Effector memory CD8-positive, alpha-beta T cell (primary cell): ENCODE measurements around the gene PTCH2.
"Not testable (repeated sequence)": the region's sequence is repeated elsewhere in the genome, so short reads cannot be mapped to it uniquely, and the experiment has no call there.

Experiments used
- ATAC-seq: fragments of 150-1000 bp; cut with Tn5 transposase; replicated peaks from 2 replicates; pipeline ENCODE4 v1.10.0; 2021; ENCODE audit warnings: mild to moderate bottlenecking, moderate library complexity
- DNase-seq, 3 experiments: peaks; one replicate each; pipeline ENCODE4 v3.0.0; 2021
- H3K27ac Mint-ChIP-seq, 2 donors: one replicate each; pipeline ENCODE4 v1.8.0; 2022; ENCODE audit warnings: mild to moderate bottlenecking in 2 of 2, mixed read lengths in 2 of 2, moderate library complexity in 2 of 2
- H3K27me3 Mint-ChIP-seq, 2 donors: one replicate each; pipeline ENCODE4 v1.8.0; 2022; ENCODE audit warnings: mixed read lengths in 2 of 2
- H3K36me3 Mint-ChIP-seq: one replicate; pipeline ENCODE4 v1.8.0; 2022; ENCODE audit warnings: mild to moderate bottlenecking, moderate library complexity, mixed read lengths; ENCODE audit not compliant: insufficient read depth
- H3K4me1 Mint-ChIP-seq, 2 donors: one replicate each; pipeline ENCODE4 v1.8.0; 2022; ENCODE audit warnings: low read depth in 2 of 2, mixed read lengths in 2 of 2
- H3K4me3 Mint-ChIP-seq, 2 donors: one replicate each; pipeline ENCODE4 v1.8.0; 2022; ENCODE audit warnings: mild to moderate bottlenecking in 2 of 2, mixed read lengths in 2 of 2, moderate library complexity in 2 of 2
- H3K9me3 Mint-ChIP-seq, 2 donors: one replicate each; pipeline ENCODE4 v1.8.0; 2022; ENCODE audit warnings: mixed read lengths in 2 of 2

The PTCH2 gene

GRCh38 chr1:44855742-44856141 lies 12.7 kb upstream of the PTCH2 start:
- DNase-seq, result no peak
- Mint-ChIP-seq H3K36me3 (peaks cover 8% of the 10 kb centered on the region), H3K27me3 (no peaks in the 10 kb centered on the region), H3K4me3 (no peak overlapping the region), H3K9me3 (no peaks in the 10 kb centered on the region), H3K27ac (no peak overlapping the region), H3K4me1 (no peaks in the 10 kb centered on the region)
- no peak for ATAC-seq

- H3K9me3 Mint-ChIP-seq, result no peaks in the 10 kb centered on the region
- no peak for DNase-seq
- H3K4me1 Mint-ChIP-seq, result no peaks in the 10 kb centered on the region
- H3K27ac Mint-ChIP-seq, result peak overlapping the region in 1 of 2 donors; percentile 38
- no peaks in the 10 kb centered on the region for H3K27me3 Mint-ChIP-seq
- peaks cover 8% of the 10 kb centered on the region for H3K36me3 Mint-ChIP-seq
- ATAC-seq, result no peak
- no peak overlapping the region for H3K4me3 Mint-ChIP-seq
Observed at GRCh38 chr1:44854970-44855369, 11.9 kb upstream of the PTCH2 start.

DNA sequence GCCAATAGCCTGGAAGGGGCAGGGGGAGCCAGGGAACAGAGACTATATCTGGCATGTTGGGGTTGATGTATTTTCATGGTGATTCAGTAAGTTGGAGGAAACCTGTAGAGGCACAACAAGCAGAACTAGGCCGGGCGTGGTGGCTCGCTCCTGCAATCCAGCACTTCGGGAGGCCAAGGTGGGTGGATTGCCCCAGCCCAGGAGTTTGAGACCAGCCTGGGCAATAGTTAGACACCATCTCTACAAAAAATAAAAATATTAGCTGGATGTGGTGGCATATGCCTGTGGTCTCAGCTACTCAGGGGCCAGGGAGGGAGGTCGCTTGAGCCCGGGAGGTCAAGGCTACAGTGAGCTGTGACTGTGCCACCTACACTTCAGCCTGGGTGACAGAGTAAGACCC lies 10.1 kb upstream of the PTCH2 start:
- Mint-ChIP-seq H3K4me1 (no peaks in the 10 kb centered on the region), H3K27ac (no peak overlapping the region), H3K9me3 (no peaks in the 10 kb centered on the region), H3K36me3 (peaks cover 8% of the 10 kb centered on the region), H3K4me3 (no peak overlapping the region), H3K27me3 (no peaks in the 10 kb centered on the region)
- no peak for DNase-seq
- no peak for ATAC-seq

DNA sequence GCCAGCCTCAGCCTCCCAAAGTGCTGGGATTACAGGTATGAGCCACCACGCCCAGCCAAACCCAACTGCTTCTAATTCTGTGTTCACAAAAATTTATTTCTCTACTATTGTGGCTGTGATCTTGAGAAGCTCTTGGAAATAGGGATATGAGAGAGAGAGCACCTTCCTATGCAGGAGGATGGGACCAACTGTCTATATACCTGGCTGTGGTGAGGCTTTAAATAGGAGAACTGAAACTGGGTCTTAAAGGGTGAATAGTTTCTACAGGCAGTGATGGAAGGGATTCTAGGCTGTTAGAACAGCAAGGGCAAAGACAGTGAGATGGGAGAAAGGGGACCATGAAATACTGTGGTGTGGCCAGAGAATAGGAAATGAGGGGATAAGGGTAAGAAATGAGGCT lies 8.3 kb upstream of the PTCH2 start:
- no peak overlapping the region for H3K4me3 Mint-ChIP-seq
- H3K4me1 Mint-ChIP-seq, result no peaks in the 10 kb centered on the region
- H3K9me3 Mint-ChIP-seq, result no peaks in the 10 kb centered on the region
- peaks cover 8% of the 10 kb centered on the region for H3K36me3 Mint-ChIP-seq
- DNase-seq (no peak), ATAC-seq (no peak)
- H3K27ac Mint-ChIP-seq, result no peak overlapping the region
- H3K27me3 Mint-ChIP-seq, result no peaks in the 10 kb centered on the region

DNA sequence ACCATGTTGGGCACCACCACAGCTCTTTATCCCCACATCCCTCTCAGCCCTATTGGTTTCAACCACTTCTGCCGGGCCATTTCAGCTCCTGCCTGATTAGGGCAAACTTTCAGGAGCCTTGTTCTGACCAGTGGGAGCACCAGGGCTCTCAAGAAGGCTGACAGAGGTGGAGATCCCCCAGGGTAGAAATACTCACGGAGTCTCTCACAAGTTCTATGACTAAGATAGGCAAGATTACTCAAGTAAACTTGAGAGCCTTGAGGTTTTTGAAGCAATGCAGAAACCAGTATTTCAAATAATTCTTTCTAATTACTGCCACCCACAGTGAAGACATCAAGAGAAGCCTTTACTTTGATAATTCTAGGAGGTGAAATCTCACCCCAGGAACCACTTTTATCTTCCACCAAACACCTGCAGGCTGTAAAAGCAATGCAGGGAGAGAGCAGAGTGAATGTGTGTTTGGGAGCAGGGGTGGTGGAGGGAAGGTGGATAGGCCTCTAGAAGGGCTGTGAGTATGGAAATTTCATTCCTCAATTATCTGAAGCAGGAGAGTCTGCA lies 6.6 kb upstream of the PTCH2 start:
- Mint-ChIP-seq H3K27me3 (no peaks in the 10 kb centered on the region), H3K9me3 (no peaks in the 10 kb centered on the region), H3K4me3 (no peak overlapping the region), H3K4me1 (no peaks in the 10 kb centered on the region), H3K27ac (peak overlapping the region; percentile 19 to 78), H3K36me3 (peaks cover under 1% of the 10 kb centered on the region)
- no peak for ATAC-seq
- no peak for DNase-seq

DNA sequence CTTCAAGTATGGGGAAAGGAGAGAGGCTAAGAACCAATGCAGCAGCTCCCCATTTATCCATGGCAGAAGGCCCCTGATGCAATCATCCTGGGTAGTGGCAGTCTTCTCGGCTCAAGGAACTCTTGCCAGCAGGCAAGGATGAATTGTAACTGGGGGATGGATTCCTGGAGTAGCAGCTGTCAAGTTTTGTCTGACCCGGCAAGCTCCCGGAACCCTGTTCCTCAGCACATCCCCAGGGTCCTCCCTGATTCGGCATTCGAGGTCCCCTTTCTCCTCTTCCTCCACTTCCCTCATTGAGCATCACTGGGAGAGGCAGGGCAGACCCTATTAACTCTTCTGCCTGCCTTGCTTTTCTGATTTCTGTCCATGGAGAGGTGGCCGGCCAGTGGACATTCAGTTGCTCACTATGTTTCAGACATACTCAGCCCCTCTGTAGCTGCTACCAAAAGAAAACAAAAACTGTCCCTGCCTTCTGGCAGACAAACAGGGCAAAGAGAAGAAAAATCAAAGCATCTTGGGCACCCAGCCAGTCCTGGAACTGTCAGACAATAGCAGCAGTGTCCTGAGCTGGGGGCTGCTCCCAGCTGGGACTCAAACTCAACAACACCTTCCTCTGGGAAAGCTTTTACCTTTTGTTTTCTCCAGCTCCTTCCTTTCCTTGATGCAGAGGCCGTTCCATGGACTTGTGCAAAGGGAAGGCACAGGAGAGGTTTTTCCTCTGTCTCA lies 5.6 kb upstream of the PTCH2 start:
- no peak for DNase-seq

DNA sequence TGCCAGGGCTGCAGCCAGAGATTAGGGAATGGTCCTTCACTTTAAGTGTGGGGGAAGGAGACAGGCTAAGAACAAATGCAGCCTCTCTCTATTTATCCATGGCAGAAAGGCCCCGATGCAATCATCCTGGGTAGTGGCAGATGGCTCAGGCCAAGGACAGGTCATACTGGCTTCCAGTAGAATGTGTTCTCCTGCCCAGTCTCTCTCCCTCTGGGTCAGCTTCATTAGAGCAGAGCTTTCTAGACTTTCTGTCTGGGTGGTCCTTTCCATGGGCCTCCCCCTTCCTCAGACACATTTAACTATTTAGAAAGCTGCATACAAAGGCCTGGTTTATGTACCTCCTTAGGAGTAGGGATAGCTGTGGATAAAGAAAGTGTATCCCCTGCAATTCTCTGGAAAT lies 4.8 kb upstream of the PTCH2 start:
- peaks cover 0 to 4% of the 10 kb centered on the region in 2 donors for H3K4me1 Mint-ChIP-seq
- H3K27me3 Mint-ChIP-seq, result no peaks in the 10 kb centered on the region
- H3K9me3 Mint-ChIP-seq, result no peaks in the 10 kb centered on the region
- no peak overlapping the region for H3K27ac Mint-ChIP-seq
- no peak overlapping the region for H3K4me3 Mint-ChIP-seq
- no peaks in the 10 kb centered on the region for H3K36me3 Mint-ChIP-seq
- DNase-seq (no peak), ATAC-seq (no peak)

More for the DNA sequence above, 5.6 kb upstream of the PTCH2 start:
- Mint-ChIP-seq H3K4me1 (peaks cover 0 to 4% of the 10 kb centered on the region in 2 donors), H3K36me3 (no peaks in the 10 kb centered on the region), H3K27me3 (no peaks in the 10 kb centered on the region), H3K27ac (no peak overlapping the region), H3K9me3 (no peaks in the 10 kb centered on the region), H3K4me3 (no peak overlapping the region)
- no peak for ATAC-seq

GRCh38 chr1:44846985-44847384 lies 3.9 kb upstream of the PTCH2 start:
- no peak overlapping the region for H3K27ac Mint-ChIP-seq
- H3K36me3 Mint-ChIP-seq, result no peaks in the 10 kb centered on the region
- peaks cover 0 to 4% of the 10 kb centered on the region in 2 donors for H3K4me1 Mint-ChIP-seq
- H3K27me3 Mint-ChIP-seq, result peaks cover 8% of the 10 kb centered on the region in 2 donors
- H3K9me3 Mint-ChIP-seq, result no peaks in the 10 kb centered on the region
- ATAC-seq, result no peak
- no peak for DNase-seq
- H3K4me3 Mint-ChIP-seq, result no peak overlapping the region

DNA sequence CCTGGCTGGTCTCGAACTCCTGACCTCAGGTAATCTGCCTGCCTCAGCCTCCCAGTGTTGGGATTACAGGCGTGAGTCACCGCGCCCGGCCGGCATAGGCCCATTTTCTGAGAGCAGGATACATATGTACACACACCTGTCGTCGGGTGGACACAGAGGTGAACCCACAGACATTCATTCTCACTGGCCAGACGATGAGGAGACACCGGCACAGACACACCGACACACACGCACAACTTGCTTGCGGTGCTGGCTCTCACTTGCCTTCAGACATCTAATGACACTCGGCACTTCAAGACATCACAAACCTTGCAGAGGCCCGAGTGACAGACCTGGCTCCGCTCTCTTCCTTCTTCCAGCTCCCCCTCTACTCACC lies 579 bp downstream of the PTCH2 start:
- Mint-ChIP-seq H3K9me3 (no peaks in the 10 kb centered on the region), H3K27me3 (peaks cover 24 to 34% of the 10 kb centered on the region in 2 donors), H3K4me3 (peak overlapping the region; percentile 49 to 54), H3K4me1 (peaks cover 0 to 4% of the 10 kb centered on the region in 2 donors), H3K36me3 (no peaks in the 10 kb centered on the region), H3K27ac (no peak overlapping the region)
- DNase-seq (no peak), ATAC-seq (peak; percentile 19)

- no peak for ATAC-seq
- no peaks in the 10 kb centered on the region for H3K36me3 Mint-ChIP-seq
- no peaks in the 10 kb centered on the region for H3K9me3 Mint-ChIP-seq
- peaks cover 24 to 34% of the 10 kb centered on the region in 2 donors for H3K27me3 Mint-ChIP-seq
- no peak for DNase-seq
- H3K4me3 Mint-ChIP-seq, result no peak overlapping the region
- H3K27ac Mint-ChIP-seq, result no peak overlapping the region
- peaks cover 7 to 11% of the 10 kb centered on the region in 2 donors for H3K4me1 Mint-ChIP-seq
Observed at GRCh38 chr1:44839576-44839975, 3.5 kb downstream of the PTCH2 start.

DNA sequence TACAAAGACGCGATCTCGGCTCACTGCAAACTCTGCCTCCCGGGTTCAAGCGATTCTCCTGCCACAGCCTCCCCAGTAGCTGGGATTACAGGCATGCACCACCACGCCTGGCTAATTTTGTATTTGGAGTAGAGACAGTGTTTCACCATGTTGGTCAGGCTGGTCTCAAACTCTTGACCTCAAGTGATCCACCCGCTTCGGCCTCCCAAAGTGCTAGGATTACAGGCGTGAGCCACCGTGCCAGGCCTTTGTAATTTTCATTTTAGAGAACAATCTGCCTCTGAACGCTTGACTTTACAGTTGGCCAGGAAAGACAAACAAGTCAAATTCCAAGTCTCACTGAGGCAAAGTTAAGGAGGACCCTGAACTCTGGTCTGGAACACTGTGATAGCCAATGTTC lies 4.8 kb downstream of the PTCH2 start:
- DNase-seq, H3K4me1 Mint-ChIP-seq, H3K9me3 Mint-ChIP-seq, ATAC-seq, H3K36me3 Mint-ChIP-seq, H3K27ac Mint-ChIP-seq, H3K4me3 Mint-ChIP-seq: not testable (repeated sequence)
- H3K27me3 Mint-ChIP-seq, result peaks cover 24 to 34% of the 10 kb centered on the region in 2 donors

DNA sequence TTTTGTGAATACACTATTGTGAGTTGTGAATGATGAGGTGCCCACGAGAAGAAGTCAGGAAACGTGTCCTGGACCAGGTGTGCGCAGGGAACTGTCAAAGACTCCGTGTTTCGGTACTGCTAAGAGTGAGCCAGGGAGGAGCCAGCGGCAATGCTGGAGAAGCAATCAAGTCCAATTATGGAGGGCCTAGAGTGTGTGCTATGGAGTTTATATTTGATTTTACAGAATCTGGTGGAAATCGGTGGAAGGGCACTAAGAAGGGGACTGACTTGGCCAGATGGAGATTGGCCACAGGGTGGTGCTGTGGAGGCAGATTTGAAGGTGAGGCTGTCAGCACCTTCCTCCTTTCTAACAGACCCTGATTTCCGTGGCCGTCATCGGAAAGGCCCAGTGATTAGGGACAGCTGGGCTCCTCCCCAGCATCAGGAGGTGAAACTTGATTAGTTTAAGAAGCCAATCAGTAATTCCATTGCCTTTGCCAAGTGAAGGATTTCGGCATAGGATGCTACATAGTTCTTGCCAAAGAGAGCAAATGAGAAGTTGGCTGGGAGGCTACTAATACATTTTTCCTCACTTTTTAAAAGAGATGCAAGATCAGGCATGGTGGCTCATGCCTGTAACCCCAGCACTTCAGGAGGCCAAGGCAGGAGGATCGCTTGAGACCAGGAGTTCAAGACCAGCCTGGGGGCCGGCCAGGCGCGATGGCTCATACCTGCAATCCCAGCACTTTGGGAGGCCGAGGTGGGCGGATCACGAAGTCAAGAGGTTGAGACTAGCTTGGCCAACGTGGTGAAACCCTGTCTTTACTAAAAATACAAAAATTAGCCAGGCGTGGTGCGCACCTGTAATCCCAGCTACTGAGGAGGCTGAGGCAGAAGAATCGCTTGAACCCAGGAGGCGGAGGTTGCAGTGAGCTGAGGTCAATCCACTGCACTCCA lies 7.0 kb downstream of the PTCH2 start:
- Mint-ChIP-seq H3K36me3 (peaks cover 3% of the 10 kb centered on the region), H3K27ac (no peak overlapping the region), H3K9me3 (no peaks in the 10 kb centered on the region), H3K27me3 (peaks cover 7 to 16% of the 10 kb centered on the region in 2 donors), H3K4me3 (no peak overlapping the region), H3K4me1 (peaks cover 7% of the 10 kb centered on the region in 2 donors)
- ATAC-seq (peak; percentile 98), DNase-seq (peak; percentile 79 to 85 (median 84))

- peaks cover 1 to 3% of the 10 kb centered on the region in 2 donors for H3K27me3 Mint-ChIP-seq
- no peak for ATAC-seq
- no peak overlapping the region for H3K4me3 Mint-ChIP-seq
Observed at GRCh38 chr1:44834328-44834727, 8.7 kb downstream of the PTCH2 start.

More at GRCh38 chr1:44834328-44834727, 8.7 kb downstream of the PTCH2 start:
- Mint-ChIP-seq H3K4me1 (peaks cover 7% of the 10 kb centered on the region in 2 donors), H3K9me3 (no peaks in the 10 kb centered on the region), H3K36me3 (peaks cover 3% of the 10 kb centered on the region), H3K27ac (peak overlapping the region in 1 of 2 donors; percentile 24)
- no peak for DNase-seq
